ENCODE results near the gene SLC9A2. TPM values are rescaled to one million over a fixed set of nuclear protein-coding genes. Genes with fewer than 3 reads are reported as not detected.

The SLC9A2 gene
- total RNA-seq, 1 donor from 2014 or later: 3.4 TPM

DNA sequence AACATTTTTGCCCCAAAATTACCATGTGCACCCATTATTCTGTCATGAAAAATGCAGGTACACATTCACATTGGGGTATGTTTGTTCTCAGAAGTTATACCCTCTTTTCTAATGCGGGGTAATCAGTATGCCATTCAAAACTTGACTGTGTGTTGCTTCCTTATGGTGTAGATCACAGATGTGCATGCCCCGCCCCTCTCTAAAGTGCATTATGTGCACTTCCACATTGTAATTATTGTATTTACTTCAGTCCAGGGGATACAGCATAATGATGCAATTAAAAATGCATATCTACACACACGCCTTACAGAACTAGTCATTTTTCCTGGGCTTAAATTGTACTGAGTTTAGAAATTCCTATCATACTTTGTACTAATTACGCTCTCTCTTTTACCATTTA is 48.8 kb downstream of the SLC9A2 start:
- Histone ChIP-seq H3K27me3 (ENCODE audit: control insufficient read depth, insufficient read depth, low read length) (no peaks in the 10 kb centered on the region), H3K36me3 (ENCODE audit: control insufficient read depth, insufficient read depth, low read length) (no peaks in the 10 kb centered on the region), H3K4me3 (ENCODE audit: low read depth, low read length) (no peak overlapping the region)
- DNase-seq (ENCODE audit: low read depth): no peak
- no peak for TF ChIP-seq CTCF (IDR thresholded peaks at IDR 0.05; ENCODE audit: insufficient read depth, low read length, poor library complexity, severe bottlenecking)

- Histone ChIP-seq H3K4me3 (ENCODE audit: low read depth, low read length) (no peak overlapping the region), H3K27me3 (ENCODE audit: control insufficient read depth, insufficient read depth, low read length) (no peaks in the 10 kb centered on the region), H3K36me3 (ENCODE audit: control insufficient read depth, insufficient read depth, low read length) (no peaks in the 10 kb centered on the region)
- no peak for DNase-seq (ENCODE audit: low read depth)
- TF ChIP-seq CTCF (IDR thresholded peaks at IDR 0.05; ENCODE audit: insufficient read depth, low read length, poor library complexity, severe bottlenecking): no peak
Observed at GRCh38 chr2:102669401-102669800, 50.0 kb downstream of the SLC9A2 start.

DNA sequence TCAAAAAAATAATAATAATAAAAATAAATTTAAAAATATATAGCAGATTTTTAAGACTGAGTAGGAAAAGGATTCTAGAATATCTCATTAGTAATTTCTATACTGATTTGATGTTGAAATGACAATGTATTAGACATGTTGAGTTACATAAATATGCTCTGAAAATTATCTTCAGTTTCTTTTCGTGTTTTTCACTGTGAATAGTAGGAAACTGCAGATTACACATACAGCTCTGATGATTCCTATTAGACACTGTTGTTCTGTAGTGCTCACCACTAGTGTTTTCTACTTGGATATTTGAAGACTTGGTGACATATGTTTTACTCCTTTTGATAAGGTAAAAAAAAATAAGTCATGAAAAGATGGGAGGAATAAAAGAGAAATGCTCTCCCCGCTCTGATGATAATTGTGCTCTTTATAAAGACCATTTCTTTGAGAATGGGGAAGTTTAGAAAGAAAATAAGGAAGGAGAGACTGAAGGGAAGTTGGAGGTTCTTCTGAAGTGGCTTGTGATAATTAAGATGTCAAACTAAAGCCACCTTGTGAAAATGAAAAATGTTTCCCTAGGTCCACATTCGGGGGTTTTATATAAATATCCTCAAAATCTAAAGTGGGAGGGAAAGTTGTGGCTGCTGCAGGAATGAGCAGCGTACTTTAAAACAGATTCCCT is 52.9 kb downstream of the SLC9A2 start:
- no peaks in the 10 kb centered on the region for H3K27me3 ChIP-seq (ENCODE audit: control insufficient read depth, insufficient read depth, low read length)
- no peak for TF ChIP-seq CTCF (IDR thresholded peaks at IDR 0.05; ENCODE audit: insufficient read depth, low read length, poor library complexity, severe bottlenecking)
- no peak overlapping the region for H3K4me3 ChIP-seq (ENCODE audit: low read depth, low read length)
- no peak for DNase-seq (ENCODE audit: low read depth)
- H3K36me3 ChIP-seq (ENCODE audit: control insufficient read depth, insufficient read depth, low read length): no peaks in the 10 kb centered on the region

DNA sequence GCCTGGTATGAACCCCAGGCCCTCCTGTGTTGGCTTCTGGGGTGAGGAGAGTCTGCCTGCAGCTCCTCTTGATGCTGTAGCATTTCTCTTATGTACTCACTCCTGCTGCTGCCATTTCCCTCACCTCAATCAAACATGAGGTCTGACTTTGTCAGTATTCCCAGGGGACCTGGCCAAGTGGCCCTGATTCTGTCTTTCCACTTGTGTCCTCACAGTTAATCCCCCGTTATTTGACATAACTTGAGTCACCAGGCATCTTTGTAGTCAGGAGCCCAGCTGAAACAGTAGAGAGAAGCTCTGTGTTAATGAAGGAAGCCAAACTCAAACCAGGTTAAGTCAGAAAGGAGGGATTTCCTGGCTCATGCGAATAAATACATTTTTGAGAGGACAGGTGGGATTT is 55.0 kb downstream of the SLC9A2 start:
- Histone ChIP-seq H3K36me3 (ENCODE audit: control insufficient read depth, insufficient read depth, low read length) (no peaks in the 10 kb centered on the region), H3K27me3 (ENCODE audit: control insufficient read depth, insufficient read depth, low read length) (no peaks in the 10 kb centered on the region), H3K4me3 (ENCODE audit: low read depth, low read length) (no peak overlapping the region)
- DNase-seq (ENCODE audit: low read depth): no peak
- TF ChIP-seq CTCF (IDR thresholded peaks at IDR 0.05; ENCODE audit: insufficient read depth, low read length, poor library complexity, severe bottlenecking): no peak

- DNase-seq (ENCODE audit: low read depth): no peak
- Histone ChIP-seq H3K4me3 (ENCODE audit: low read depth, low read length) (no peak overlapping the region), H3K27me3 (ENCODE audit: control insufficient read depth, insufficient read depth, low read length) (no peaks in the 10 kb centered on the region), H3K36me3 (ENCODE audit: control insufficient read depth, insufficient read depth, low read length) (no peaks in the 10 kb centered on the region)
- TF ChIP-seq CTCF (IDR thresholded peaks at IDR 0.05; ENCODE audit: insufficient read depth, low read length, poor library complexity, severe bottlenecking): no peak
Observed at GRCh38 chr2:102674836-102675235, 55.5 kb downstream of the SLC9A2 start.

All from kidney epithelial cell (primary cell).